HepG2 (cell line): ENCODE results near the gene TRIM28. TPM values are rescaled to one million over a fixed set of nuclear protein-coding genes. Genes with fewer than 3 reads are reported as not detected.

Experiments used
- GZF1 ChIP-seq: sonication (generic); formaldehyde crosslinking; IDR thresholded peaks from 2 replicates; pipeline ENCODE4 v1.5.1; 2020; ENCODE audit warnings: mild to moderate bottlenecking, missing genetic modification reagents
- HDAC2 ChIP-seq: sonication (generic); formaldehyde crosslinking; IDR thresholded peaks from 2 replicates; pipeline ENCODE4 v1.4.0; 2020; ENCODE audit warnings: missing genetic modification reagents
- KLF12 ChIP-seq: sonication (generic); formaldehyde crosslinking; IDR thresholded peaks from 2 replicates; pipeline ENCODE4 v1.4.0; 2020; ENCODE audit warnings: missing genetic modification reagents, borderline replicate concordance
- MED1 ChIP-seq: sonication (generic); formaldehyde crosslinking; IDR thresholded peaks from 2 replicates; pipeline ENCODE4 v1.4.0; 2020; ENCODE audit warnings: missing genetic modification reagents
- MYNN ChIP-seq: sonication (generic); formaldehyde crosslinking; IDR thresholded peaks from 2 replicates; pipeline ENCODE4 v1.4.0; 2020; ENCODE audit warnings: mild to moderate bottlenecking, low read depth, missing genetic modification reagents
- RBM39 ChIP-seq: fragments of 200-400 bp; formaldehyde crosslinking; IDR thresholded peaks from one replicate; pipeline ENCODE4 v1.6.1; 2018; ENCODE audit warnings: antibody characterized with exemption, mild to moderate bottlenecking, low read depth, low read length; ENCODE audit not compliant: poor library complexity, severe bottlenecking
- SRSF9 ChIP-seq: fragments of 200-400 bp; formaldehyde crosslinking; IDR thresholded peaks from 2 replicates; pipeline ENCODE4 v1.6.1; 2018; ENCODE audit warnings: borderline replicate concordance, mild to moderate bottlenecking, low read depth, low read length; ENCODE audit not compliant: insufficient read depth, poor library complexity, severe bottlenecking
- WIZ ChIP-seq: sonication (generic); formaldehyde crosslinking; IDR thresholded peaks from 2 replicates; pipeline ENCODE4 v1.5.1; 2020; ENCODE audit warnings: mild to moderate bottlenecking, missing genetic modification reagents
- ZNF256 ChIP-seq: sonication (generic); formaldehyde crosslinking; conservative IDR thresholded peaks from 2 replicates; pipeline ENCODE4 v1.4.0; 2020; ENCODE audit warnings: missing genetic modification reagents
- ZNF737 ChIP-seq: sonication (generic); formaldehyde crosslinking; IDR thresholded peaks from 2 replicates; pipeline ENCODE4 v1.5.0; 2020; ENCODE audit warnings: missing genetic modification reagents, mild to moderate bottlenecking, borderline replicate concordance
- ZNF792 ChIP-seq: IDR thresholded peaks from 2 replicates; pipeline ENCODE4 v1.6.1; 2016
- polyA plus RNA-seq, 8 experiments: library from polyadenylated mRNA; depleted of rRNA in 3 of 8; stranded (reverse) in 7 of 8; unstranded in 1 of 8; fragments of >200 nt; fragmentation: Illumina TruSeq in 4 of 8; extraction: Trizol in 4 of 8; gene quantifications; 2 replicates each; pipeline versions ENCODE4 v1.2.1 to v1.2.3, GENCODE V29; 2011 to 2016; ENCODE audit warnings: low read depth in 4 of 8, missing spikeins in 1 of 8, mixed read lengths in 1 of 8; ENCODE audit not compliant: insufficient read depth in 1 of 8
- total RNA-seq, 5 experiments: library from RNA; depleted of rRNA; stranded (reverse); fragments of >200 nt; fragmentation: Illumina TruSeq; extraction: Trizol; gene quantifications; 2 replicates each; pipeline ENCODE4 v1.2.3, GENCODE V29; 2016; ENCODE audit warnings: low read depth in 1 of 5
- TF ChIP-seq, protein P1 (sequence below): sonication (generic); formaldehyde crosslinking; IDR thresholded peaks from 2 replicates; pipeline ENCODE4 v1.4.0; 2020; ENCODE audit warnings: missing genetic modification reagents, mild to moderate bottlenecking, borderline replicate concordance
- TF ChIP-seq, protein P2 (sequence below), 2 experiments: IDR thresholded peaks; 2 replicates each; pipeline ENCODE4 v1.6.1; 2011 to 2012; ENCODE audit warnings: low read length in 2 of 2, borderline replicate concordance in 1 of 2, low read depth in 1 of 2, mild to moderate bottlenecking in 1 of 2, moderate library complexity in 1 of 2
- TF ChIP-seq, protein P3 (sequence below): sonication (generic); formaldehyde crosslinking; IDR thresholded peaks from 2 replicates; pipeline ENCODE4 v1.4.0; 2020; ENCODE audit warnings: mild to moderate bottlenecking, missing genetic modification reagents
- TF ChIP-seq, protein P4 (sequence below): IDR thresholded peaks from 2 replicates; pipeline ENCODE4 v1.4.0; 2020; ENCODE audit warnings: mild to moderate bottlenecking, missing genetic modification reagents

The TRIM28 gene
- total and polyA plus RNA-seq, 2 of the 13 experiments (the other 11 are each of a cell fraction or from before 2014, with no cell fraction given), result 361 to 439 TPM

DNA sequence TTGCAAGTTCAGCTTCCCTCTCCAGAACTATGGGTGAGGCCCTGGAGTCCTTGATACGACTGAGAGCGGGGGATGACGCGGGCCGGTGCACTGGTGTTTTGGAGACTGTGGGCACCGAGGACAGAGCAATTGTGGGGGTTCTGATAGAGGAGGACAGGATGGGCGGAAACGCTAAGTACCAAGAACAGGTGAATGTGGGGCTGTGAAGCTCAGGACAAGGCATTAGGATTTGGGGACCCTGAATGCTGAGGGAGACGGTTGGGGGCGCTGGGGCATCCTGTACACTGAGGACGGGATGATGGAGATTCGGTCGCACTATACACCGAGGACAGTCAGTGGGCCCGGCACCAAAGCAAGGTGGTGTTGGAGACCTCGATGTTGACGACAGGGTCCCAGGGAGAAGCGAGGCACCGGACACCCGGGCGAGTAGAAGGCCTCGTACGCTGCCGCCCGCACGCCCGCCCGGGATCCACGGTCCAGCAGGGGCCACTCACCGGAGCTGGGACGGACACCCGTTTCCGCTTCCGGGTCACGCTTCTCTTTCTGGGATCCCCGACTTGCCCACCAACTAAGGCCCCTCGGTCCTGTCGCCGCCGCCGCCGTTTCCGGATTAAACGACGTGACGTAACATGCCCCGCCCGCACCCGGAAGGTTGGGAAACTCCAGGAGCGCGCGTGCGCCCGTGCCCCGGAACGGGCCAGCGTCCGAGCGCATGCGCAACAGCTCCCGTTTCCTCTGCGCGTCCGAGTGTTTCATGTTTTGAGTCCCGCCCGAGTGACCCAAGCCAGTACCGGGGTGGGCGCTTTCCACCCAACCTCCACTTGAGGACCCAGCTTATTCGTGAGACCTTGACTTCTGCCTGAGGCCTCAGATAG is 10.9 kb downstream of the TRIM28 start, which contains the start of gene CHMP2A (continued):
- no peak for TF ChIP-seq ZNF792 (CRISPR knock-in tag)
- TF ChIP-seq, protein P1, sequence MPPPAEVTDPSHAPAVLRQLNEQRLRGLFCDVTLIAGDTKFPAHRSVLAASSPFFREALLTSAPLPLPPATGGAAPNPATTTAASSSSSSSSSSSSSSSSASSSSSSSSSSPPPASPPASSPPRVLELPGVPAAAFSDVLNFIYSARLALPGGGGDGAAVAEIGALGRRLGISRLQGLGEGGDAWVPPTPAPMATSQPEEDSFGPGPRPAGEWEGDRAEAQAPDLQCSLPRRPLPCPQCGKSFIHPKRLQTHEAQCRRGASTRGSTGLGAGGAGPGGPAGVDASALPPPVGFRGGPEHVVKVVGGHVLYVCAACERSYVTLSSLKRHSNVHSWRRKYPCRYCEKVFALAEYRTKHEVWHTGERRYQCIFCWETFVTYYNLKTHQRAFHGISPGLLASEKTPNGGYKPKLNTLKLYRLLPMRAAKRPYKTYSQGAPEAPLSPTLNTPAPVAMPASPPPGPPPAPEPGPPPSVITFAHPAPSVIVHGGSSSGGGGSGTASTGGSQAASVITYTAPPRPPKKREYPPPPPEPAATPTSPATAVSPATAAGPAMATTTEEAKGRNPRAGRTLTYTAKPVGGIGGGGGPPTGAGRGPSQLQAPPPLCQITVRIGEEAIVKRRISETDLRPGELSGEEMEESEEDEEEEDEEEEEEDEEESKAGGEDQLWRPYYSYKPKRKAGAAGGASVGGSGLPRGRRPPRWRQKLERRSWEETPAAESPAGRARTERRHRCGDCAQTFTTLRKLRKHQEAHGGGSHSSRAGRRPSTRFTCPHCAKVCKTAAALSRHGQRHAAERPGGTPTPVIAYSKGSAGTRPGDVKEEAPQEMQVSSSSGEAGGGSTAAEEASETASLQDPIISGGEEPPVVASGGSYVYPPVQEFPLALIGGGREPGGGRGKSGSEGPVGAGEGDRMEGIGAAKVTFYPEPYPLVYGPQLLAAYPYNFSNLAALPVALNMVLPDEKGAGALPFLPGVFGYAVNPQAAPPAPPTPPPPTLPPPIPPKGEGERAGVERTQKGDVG (CRISPR knock-in tag), result no peak
- no peak for TF ChIP-seq HDAC2 (CRISPR knock-in tag)
- no peak for TF ChIP-seq RBM39
- TF ChIP-seq WIZ (CRISPR knock-in tag), result no peak
- no peak for TF ChIP-seq GZF1
- TF ChIP-seq, protein P2, sequence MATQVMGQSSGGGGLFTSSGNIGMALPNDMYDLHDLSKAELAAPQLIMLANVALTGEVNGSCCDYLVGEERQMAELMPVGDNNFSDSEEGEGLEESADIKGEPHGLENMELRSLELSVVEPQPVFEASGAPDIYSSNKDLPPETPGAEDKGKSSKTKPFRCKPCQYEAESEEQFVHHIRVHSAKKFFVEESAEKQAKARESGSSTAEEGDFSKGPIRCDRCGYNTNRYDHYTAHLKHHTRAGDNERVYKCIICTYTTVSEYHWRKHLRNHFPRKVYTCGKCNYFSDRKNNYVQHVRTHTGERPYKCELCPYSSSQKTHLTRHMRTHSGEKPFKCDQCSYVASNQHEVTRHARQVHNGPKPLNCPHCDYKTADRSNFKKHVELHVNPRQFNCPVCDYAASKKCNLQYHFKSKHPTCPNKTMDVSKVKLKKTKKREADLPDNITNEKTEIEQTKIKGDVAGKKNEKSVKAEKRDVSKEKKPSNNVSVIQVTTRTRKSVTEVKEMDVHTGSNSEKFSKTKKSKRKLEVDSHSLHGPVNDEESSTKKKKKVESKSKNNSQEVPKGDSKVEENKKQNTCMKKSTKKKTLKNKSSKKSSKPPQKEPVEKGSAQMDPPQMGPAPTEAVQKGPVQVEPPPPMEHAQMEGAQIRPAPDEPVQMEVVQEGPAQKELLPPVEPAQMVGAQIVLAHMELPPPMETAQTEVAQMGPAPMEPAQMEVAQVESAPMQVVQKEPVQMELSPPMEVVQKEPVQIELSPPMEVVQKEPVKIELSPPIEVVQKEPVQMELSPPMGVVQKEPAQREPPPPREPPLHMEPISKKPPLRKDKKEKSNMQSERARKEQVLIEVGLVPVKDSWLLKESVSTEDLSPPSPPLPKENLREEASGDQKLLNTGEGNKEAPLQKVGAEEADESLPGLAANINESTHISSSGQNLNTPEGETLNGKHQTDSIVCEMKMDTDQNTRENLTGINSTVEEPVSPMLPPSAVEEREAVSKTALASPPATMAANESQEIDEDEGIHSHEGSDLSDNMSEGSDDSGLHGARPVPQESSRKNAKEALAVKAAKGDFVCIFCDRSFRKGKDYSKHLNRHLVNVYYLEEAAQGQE (IDR thresholded peaks at IDR 0.05; ENCODE audit: borderline replicate concordance in 1 of 2, low read depth in 1 of 2, low read length in 2 of 2), result no peak
- TF ChIP-seq, protein P3, sequence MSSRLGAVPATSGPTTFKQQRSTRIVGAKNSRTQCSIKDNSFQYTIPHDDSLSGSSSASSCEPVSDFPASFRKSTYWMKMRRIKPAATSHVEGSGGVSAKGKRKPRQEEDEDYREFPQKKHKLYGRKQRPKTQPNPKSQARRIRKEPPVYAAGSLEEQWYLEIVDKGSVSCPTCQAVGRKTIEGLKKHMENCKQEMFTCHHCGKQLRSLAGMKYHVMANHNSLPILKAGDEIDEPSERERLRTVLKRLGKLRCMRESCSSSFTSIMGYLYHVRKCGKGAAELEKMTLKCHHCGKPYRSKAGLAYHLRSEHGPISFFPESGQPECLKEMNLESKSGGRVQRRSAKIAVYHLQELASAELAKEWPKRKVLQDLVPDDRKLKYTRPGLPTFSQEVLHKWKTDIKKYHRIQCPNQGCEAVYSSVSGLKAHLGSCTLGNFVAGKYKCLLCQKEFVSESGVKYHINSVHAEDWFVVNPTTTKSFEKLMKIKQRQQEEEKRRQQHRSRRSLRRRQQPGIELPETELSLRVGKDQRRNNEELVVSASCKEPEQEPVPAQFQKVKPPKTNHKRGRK, result no peak
- TF ChIP-seq MYNN (CRISPR knock-in tag), result no peak
- TF ChIP-seq ZNF256 (CRISPR knock-in tag), result no peak
- 0 out of 2 replicates have a peak, but pooled peaks have one; percentile 26 for TF ChIP-seq MED1 (CRISPR knock-in tag)
- TF ChIP-seq, protein P4, sequence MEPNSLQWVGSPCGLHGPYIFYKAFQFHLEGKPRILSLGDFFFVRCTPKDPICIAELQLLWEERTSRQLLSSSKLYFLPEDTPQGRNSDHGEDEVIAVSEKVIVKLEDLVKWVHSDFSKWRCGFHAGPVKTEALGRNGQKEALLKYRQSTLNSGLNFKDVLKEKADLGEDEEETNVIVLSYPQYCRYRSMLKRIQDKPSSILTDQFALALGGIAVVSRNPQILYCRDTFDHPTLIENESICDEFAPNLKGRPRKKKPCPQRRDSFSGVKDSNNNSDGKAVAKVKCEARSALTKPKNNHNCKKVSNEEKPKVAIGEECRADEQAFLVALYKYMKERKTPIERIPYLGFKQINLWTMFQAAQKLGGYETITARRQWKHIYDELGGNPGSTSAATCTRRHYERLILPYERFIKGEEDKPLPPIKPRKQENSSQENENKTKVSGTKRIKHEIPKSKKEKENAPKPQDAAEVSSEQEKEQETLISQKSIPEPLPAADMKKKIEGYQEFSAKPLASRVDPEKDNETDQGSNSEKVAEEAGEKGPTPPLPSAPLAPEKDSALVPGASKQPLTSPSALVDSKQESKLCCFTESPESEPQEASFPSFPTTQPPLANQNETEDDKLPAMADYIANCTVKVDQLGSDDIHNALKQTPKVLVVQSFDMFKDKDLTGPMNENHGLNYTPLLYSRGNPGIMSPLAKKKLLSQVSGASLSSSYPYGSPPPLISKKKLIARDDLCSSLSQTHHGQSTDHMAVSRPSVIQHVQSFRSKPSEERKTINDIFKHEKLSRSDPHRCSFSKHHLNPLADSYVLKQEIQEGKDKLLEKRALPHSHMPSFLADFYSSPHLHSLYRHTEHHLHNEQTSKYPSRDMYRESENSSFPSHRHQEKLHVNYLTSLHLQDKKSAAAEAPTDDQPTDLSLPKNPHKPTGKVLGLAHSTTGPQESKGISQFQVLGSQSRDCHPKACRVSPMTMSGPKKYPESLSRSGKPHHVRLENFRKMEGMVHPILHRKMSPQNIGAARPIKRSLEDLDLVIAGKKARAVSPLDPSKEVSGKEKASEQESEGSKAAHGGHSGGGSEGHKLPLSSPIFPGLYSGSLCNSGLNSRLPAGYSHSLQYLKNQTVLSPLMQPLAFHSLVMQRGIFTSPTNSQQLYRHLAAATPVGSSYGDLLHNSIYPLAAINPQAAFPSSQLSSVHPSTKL (CRISPR knock-in tag), result no peak
- no peak for TF ChIP-seq ZNF737 (CRISPR knock-in tag)
- TF ChIP-seq KLF12 (CRISPR knock-in tag), result no peak
- TF ChIP-seq SRSF9, result no peak
